Measurements from ENCODE around the gene PMVK. TPM values are rescaled to one million over a fixed set of nuclear protein-coding genes. Genes with fewer than 3 reads are reported as not detected.

The PMVK gene
- total and polyA plus RNA-seq, 2 of the 4 experiments (the other 2 are of a cell fraction), result 9.0 to 28.1 TPM

- no peaks in the 10 kb centered on the region; the same call in 1 of the 2 replicates for H4K20me1 ChIP-seq (ENCODE audit: insufficient read depth, low read length)
- peak overlapping the region; percentile 81 for H4K5ac ChIP-seq (ENCODE audit: low read depth, low read length)
- H3K14ac ChIP-seq (replicated peaks; ENCODE audit: low read depth, low read length), result peak overlapping the region; percentile 98
- peak overlapping the region; percentile 93 for H3K23ac ChIP-seq (ENCODE audit: low read depth, low read length)
- ChIA-PET CTCF (no interaction called here), POLR2A (ENCODE audit: unreplicated experiment) (no interaction called here)
- H3K4me2 ChIP-seq (ENCODE audit: low read depth, low read length), result peak overlapping the region; percentile 91
- H2BK120ac ChIP-seq (ENCODE audit: low read depth, low read length), result peak overlapping the region; percentile 66
- H2BK20ac ChIP-seq (ENCODE audit: low read depth, low read length), result peak overlapping the region; percentile 92
- peak overlapping the region; percentile 91 for H3K9ac ChIP-seq (ENCODE audit: low read depth, low read length)
- peak overlapping the region; percentile 76 for H3K18ac ChIP-seq (ENCODE audit: low read depth, low read length)
- H3K9me1 ChIP-seq (ENCODE audit: insufficient read depth, low read length), result peaks cover 7% of the 10 kb centered on the region
- dilution Hi-C loops (cut with HindIII; ENCODE audit: low sequenced_read_pairs, unreplicated experiment), result no loop called here
- peak overlapping the region; percentile 97 for H3K4ac ChIP-seq (ENCODE audit: low read depth, low read length)
- H3K9me3 ChIP-seq (ENCODE audit: control insufficient read depth, insufficient read depth, low read length), result no peaks in the 10 kb centered on the region
- peak overlapping the region; percentile 29 to 90 for H4K8ac ChIP-seq (ENCODE audit: low read depth in 2 of 2, low read length in 2 of 2)
- H3K4me1 ChIP-seq (ENCODE audit: control insufficient read depth, insufficient read depth, low read length), result peaks cover 11% of the 10 kb centered on the region
- peak overlapping the region; percentile 89 for H3K56ac ChIP-seq (ENCODE audit: extremely low read depth, insufficient read depth, low read length)
- H2BK15ac ChIP-seq (ENCODE audit: low read depth, low read length), result peak overlapping the region; percentile 48; the same call in 2 of the 3 replicates
- ATAC-seq (ENCODE audit: low read depth) (no peak), DNase-seq (peak; percentile 53)
- H3K79me1 ChIP-seq (ENCODE audit: low read depth in 1 of 2, low read length in 2 of 2), result peaks cover 6 to 35% of the 10 kb centered on the region in 2 experiments
- H3K27me3 ChIP-seq (ENCODE audit: control insufficient read depth, insufficient read depth, low read length), result no peaks in the 10 kb centered on the region
- 0% methylated on average over 1 of the region's 24 CpGs; no CpG with 5 or more reads in 1 of the 2 experiments for WGBS, 2 experiments (ENCODE audit: extremely low coverage in 2 of 2, insufficient read length in 1 of 2)
- peak overlapping the region; percentile 96 for H2BK5ac ChIP-seq (ENCODE audit: low read depth, low read length, poor library complexity, severe bottlenecking)
- H2AFZ ChIP-seq (replicated peaks; ENCODE audit: low read length, poor library complexity), result peak overlapping the region; percentile 79
- no peaks in the 10 kb centered on the region for H3K36me3 ChIP-seq (ENCODE audit: control insufficient read depth, insufficient read depth, low read length)
- H4K91ac ChIP-seq (ENCODE audit: insufficient read depth, low read depth, low read length), result peak overlapping the region; percentile 92
- in situ Hi-C loops (cut with MboI; ENCODE audit: low sequenced_read_pairs), result no loop called here
- peak overlapping the region; percentile 72 for H2AK5ac ChIP-seq (ENCODE audit: low read depth, low read length)
- peak overlapping the region; percentile 57 for H3K4me3 ChIP-seq (ENCODE audit: insufficient read depth, low read depth, low read length)
- H2AK9ac ChIP-seq (replicated peaks; ENCODE audit: low read depth, low read length, poor library complexity), result peak overlapping the region; percentile 98
- peak; percentile 26; the same call in 1 of the 2 replicates for TF ChIP-seq MAZ (IDR thresholded peaks at IDR 0.05; ENCODE audit: borderline replicate concordance, low read depth, low read length)
- no peak for TF ChIP-seq CHD1 (IDR thresholded peaks at IDR 0.05; ENCODE audit: low read depth, low read length)
- TF ChIP-seq POLR2A (IDR thresholded peaks at IDR 0.05; ENCODE audit: low read depth, low read length), result 0 out of 2 replicates have a peak, but pooled peaks have one; percentile 0
- H3K27ac ChIP-seq (ENCODE audit: insufficient read depth, low read length), result peak overlapping the region; percentile 80
- BruUV-seq (replicated peaks), result no TSS peak
- intact Hi-C loops (cut with micrococcal nuclease), result loop anchor here (10.0 kb wide), 1 partner anchor 199 kb away; the partner anchor contains the start of genes KRTCAP2 and TRIM46
Measured at GRCh38 chr1:154975409-154976059, 39.0 kb upstream of the PMVK start.

Data from IMR-90 (cell line).